IMR-90 (cell line): Measurements from ENCODE around the gene DAB1. TPM values are rescaled to one million over a fixed set of nuclear protein-coding genes. Genes with fewer than 3 reads are reported as not detected.

Source experiments
- ATAC-seq: fragments of 200-7000 bp; cut with Tn5 transposase; 2 replicates; pipeline ENCODE4 v1.9.1; 2020; ENCODE audit warnings: low read depth, mild to moderate bottlenecking, moderate library complexity
- BruUV-seq: library from RNA; stranded (reverse); fragments of 400-500 nt; replicated peaks from 2 replicates; lab custom pipeline; 2021; lab: Mats Ljungman, UMichigan
- CTCF ChIA-PET: fragments of 300-600 bp; formaldehyde crosslinking; extraction: SDS; loops from one replicate; lab custom pipeline; 2021; ENCODE audit warnings: antibody characterized with exemption; lab: Yijun Ruan, JAX
- POLR2A ChIA-PET: fragments of 300-600 bp; sonication (Branson Sonifier 250); formaldehyde crosslinking; loops from one replicate; lab custom pipeline; 2022; ENCODE audit warnings: antibody characterized with exemption; ENCODE audit not compliant: unreplicated experiment; lab: Charles Lee
- DNase-seq: peaks from one replicate; pipeline ENCODE4 v3.0.0; 2013
- H2AFZ ChIP-seq: replicated peaks from 2 replicates; pipeline ENCODE3; 2013; ENCODE audit warnings: low read length, mild to moderate bottlenecking; ENCODE audit not compliant: poor library complexity
- H2AK5ac ChIP-seq: 2 replicates; pipeline ENCODE4 v1.6.1; 2013; ENCODE audit warnings: low read depth, low read length, inconsistent platforms
- H2AK9ac ChIP-seq: replicated peaks from 2 replicates; pipeline ENCODE3; 2013; ENCODE audit warnings: mild to moderate bottlenecking, low read depth, low read length, moderate library complexity; ENCODE audit not compliant: poor library complexity
- H2BK120ac ChIP-seq: 2 replicates; pipeline ENCODE4 v1.6.1; 2013; ENCODE audit warnings: low read depth, low read length, inconsistent platforms
- H2BK15ac ChIP-seq: 3 replicates; pipeline ENCODE4 v1.6.1; 2013; ENCODE audit warnings: low read depth, low read length, inconsistent platforms
- H2BK20ac ChIP-seq: 2 replicates; pipeline ENCODE4 v1.6.1; 2013; ENCODE audit warnings: low read depth, mild to moderate bottlenecking, inconsistent platforms, low read length, moderate library complexity
- H2BK5ac ChIP-seq: 2 replicates; pipeline ENCODE4 v1.6.1; 2013; ENCODE audit warnings: mild to moderate bottlenecking, low read depth, low read length, inconsistent platforms; ENCODE audit not compliant: poor library complexity, severe bottlenecking
- H3K14ac ChIP-seq: replicated peaks from 2 replicates; pipeline ENCODE4 v1.6.1; 2013; ENCODE audit warnings: low read depth, low read length, inconsistent platforms
- H3K18ac ChIP-seq: 2 replicates; pipeline ENCODE4 v1.6.1; 2013; ENCODE audit warnings: low read depth, low read length, control low read depth
- H3K23ac ChIP-seq: 2 replicates; pipeline ENCODE4 v1.6.1; 2013; ENCODE audit warnings: low read depth, low read length, inconsistent platforms
- H3K27ac ChIP-seq: 2 replicates; pipeline ENCODE4 v1.5.1; 2013; ENCODE audit warnings: mild to moderate bottlenecking, control low read depth, low read length; ENCODE audit not compliant: insufficient read depth
- H3K27me3 ChIP-seq: 2 replicates; pipeline ENCODE4 v1.6.1; 2013; ENCODE audit warnings: low read length; ENCODE audit not compliant: control insufficient read depth, insufficient read depth
- H3K36me3 ChIP-seq: 2 replicates; pipeline ENCODE4 v1.6.1; 2013; ENCODE audit warnings: low read length, mixed read lengths; ENCODE audit not compliant: control insufficient read depth, insufficient read depth
- H3K4ac ChIP-seq: 2 replicates; pipeline ENCODE4 v1.6.1; 2013; ENCODE audit warnings: low read depth, low read length, inconsistent platforms
- H3K4me1 ChIP-seq: 2 replicates; pipeline ENCODE4 v1.6.1; 2013; ENCODE audit warnings: low read length, mixed read lengths; ENCODE audit not compliant: control insufficient read depth, insufficient read depth
- H3K4me2 ChIP-seq: 2 replicates; pipeline ENCODE4 v1.6.1; 2013; ENCODE audit warnings: low read depth, mild to moderate bottlenecking, control low read depth, low read length, moderate library complexity
- H3K4me3 ChIP-seq: 2 replicates; pipeline ENCODE4 v1.5.1; 2013; ENCODE audit warnings: low read depth, mild to moderate bottlenecking, control low read depth, low read length, moderate library complexity; ENCODE audit not compliant: insufficient read depth
- H3K56ac ChIP-seq: 2 replicates; pipeline ENCODE4 v1.6.1; 2013; ENCODE audit warnings: low read length, inconsistent platforms; ENCODE audit not compliant: insufficient read depth; ENCODE audit errors: extremely low read depth
- H3K79me1 ChIP-seq, 2 experiments: 2 replicates each; pipeline ENCODE4 v1.6.1; 2013; ENCODE audit warnings: low read length in 2 of 2, inconsistent platforms in 1 of 2, low read depth in 1 of 2
- H3K9ac ChIP-seq: 2 replicates; pipeline ENCODE4 v1.6.1; 2013; ENCODE audit warnings: low read depth, low read length, control low read depth
- H3K9me1 ChIP-seq: 2 replicates; pipeline ENCODE4 v1.6.1; 2013; ENCODE audit warnings: low read length, inconsistent platforms; ENCODE audit not compliant: insufficient read depth
- H3K9me3 ChIP-seq: 2 replicates; pipeline ENCODE4 v1.6.1; 2013; ENCODE audit warnings: low read length; ENCODE audit not compliant: control insufficient read depth, insufficient read depth
- H4K20me1 ChIP-seq: 2 replicates; pipeline ENCODE4 v1.6.1; 2013; ENCODE audit warnings: low read length, inconsistent platforms; ENCODE audit not compliant: insufficient read depth
- H4K5ac ChIP-seq: 2 replicates; pipeline ENCODE4 v1.6.1; 2013; ENCODE audit warnings: mild to moderate bottlenecking, low read depth, low read length, control low read depth
- H4K8ac ChIP-seq, 2 experiments: 2 replicates each; pipeline ENCODE4 v1.6.1; 2013; ENCODE audit warnings: low read depth in 2 of 2, low read length in 2 of 2, control low read depth in 1 of 2, inconsistent platforms in 1 of 2
- H4K91ac ChIP-seq: 2 replicates; pipeline ENCODE4 v1.6.1; 2013; ENCODE audit warnings: low read depth, low read length, inconsistent platforms; ENCODE audit not compliant: insufficient read depth
- BHLHE40 ChIP-seq: fragments of 150-350 bp; IDR thresholded peaks from 2 replicates; pipeline ENCODE4 v1.6.1; 2016; ENCODE audit warnings: mild to moderate bottlenecking, low read depth, low read length
- CEBPB ChIP-seq: IDR thresholded peaks from 2 replicates; pipeline ENCODE4 v1.6.1; 2012; ENCODE audit warnings: low read depth, low read length, improper control_type of control experiment
- ELK1 ChIP-seq: fragments of 150-350 bp; IDR thresholded peaks from 2 replicates; pipeline ENCODE4 v1.6.1; 2016; ENCODE audit warnings: low read depth, mild to moderate bottlenecking, low read length, moderate library complexity, borderline replicate concordance
- MXI1 ChIP-seq: IDR thresholded peaks from 2 replicates; pipeline ENCODE4 v1.6.1; 2012; ENCODE audit warnings: low read depth, mild to moderate bottlenecking, low read length, moderate library complexity, borderline replicate concordance
- NFE2L2 ChIP-seq: fragments of 150-350 bp; IDR thresholded peaks from 2 replicates; pipeline ENCODE4 v1.6.1; 2016; ENCODE audit warnings: low read depth, mild to moderate bottlenecking, low read length
- RCOR1 ChIP-seq: IDR thresholded peaks from 2 replicates; pipeline ENCODE4 v1.6.1; 2012; ENCODE audit warnings: mild to moderate bottlenecking, low read length, improper control_type of control experiment; ENCODE audit not compliant: insufficient replicate concordance
- RFX5 ChIP-seq: IDR thresholded peaks from 2 replicates; pipeline ENCODE4 v1.8.0; 2012; ENCODE audit warnings: low read depth, mild to moderate bottlenecking, low read length, moderate library complexity
- SMC3 ChIP-seq: fragments of 150-350 bp; IDR thresholded peaks from 2 replicates; pipeline ENCODE4 v1.6.1; 2016; ENCODE audit warnings: low read depth, mild to moderate bottlenecking, antibody characterized with exemption, low read length, moderate library complexity
- WGBS, 2 experiments: methylation state at CpG; one replicate each; pipeline versions ENCODE4 v1.1.5 to v1.1.7; 2013; ENCODE audit warnings: missing lambda C conversion rate in 2 of 2; ENCODE audit not compliant: insufficient read length in 1 of 2; ENCODE audit errors: extremely low coverage in 2 of 2; 5-methylcytosine and 5-hydroxymethylcytosine counted together
- dilution Hi-C: fragments of 300-500 bp; cut with HindIII; formaldehyde crosslinking; loops from one replicate; pipeline ENCODE4 v1.14.3; 2018; ENCODE audit warnings: low sequenced_read_pairs; ENCODE audit not compliant: unreplicated experiment
- in situ Hi-C: fragments of 300-500 bp; cut with MboI; formaldehyde crosslinking; loops from 3 replicates; pipeline ENCODE4 v1.14.3; 2019; ENCODE audit warnings: low sequenced_read_pairs, inconsistent platforms, mixed read lengths
- intact Hi-C: fragments of 100-400 bp; cut with micrococcal nuclease; formaldehyde crosslinking; loops from 2 replicates; pipeline ENCODE4 v1.10.0; 2022
- polyA plus RNA-seq, 3 experiments: library from polyadenylated mRNA; depleted of rRNA; stranded (reverse); fragments of >200 nt; gene quantifications; 2 replicates each; pipeline ENCODE4 v1.2.3, GENCODE V29; 2012; ENCODE audit warnings: low replicate concordance in 1 of 3
- total RNA-seq: library from RNA; depleted of rRNA; stranded (reverse); fragments of >200 nt; gene quantifications from 2 replicates; pipeline ENCODE4 v1.2.3, GENCODE V29; 2012

Gene DAB1
- total and polyA plus RNA-seq, 2 of the 4 experiments (the other 2 are of a cell fraction) = 0.18 to 0.41 TPM

- Histone ChIP-seq H2BK15ac (no peak overlapping the region), H3K9me1 (peaks cover 7% of the 10 kb centered on the region; the same call in 1 of the 2 replicates), H3K56ac (no peak overlapping the region), H2AK9ac (no peak overlapping the region), H4K20me1 (no peaks in the 10 kb centered on the region), H2BK120ac (no peak overlapping the region), H4K5ac (no peak overlapping the region), H3K4ac (no peak overlapping the region), H4K91ac (no peak overlapping the region), H2BK20ac (no peak overlapping the region), H3K14ac (no peak overlapping the region), H3K27me3 (no peaks in the 10 kb centered on the region), H3K4me1 (peaks cover 8% of the 10 kb centered on the region; the same call in 1 of the 2 replicates), H3K9me3 (no peaks in the 10 kb centered on the region), H4K8ac (no peak overlapping the region), H3K23ac (no peak overlapping the region), H3K36me3 (no peaks in the 10 kb centered on the region), H3K79me1 (no peaks in the 10 kb centered on the region), H3K18ac (no peak overlapping the region), H2BK5ac (no peak overlapping the region), H3K9ac (no peak overlapping the region), H2AFZ (no peak overlapping the region), H3K4me2 (no peak overlapping the region), H2AK5ac (no peak overlapping the region), H3K4me3 (no peak overlapping the region), H3K27ac (no peak overlapping the region)
- ATAC-seq (no peak), DNase-seq (no peak)
- dilution Hi-C loops = no loop called here
- POLR2A ChIA-PET = no interaction called here
- in situ Hi-C loops = no loop called here
- WGBS, 2 experiments = no CpG with 5 or more reads among the region's 1 CpG
- BruUV-seq = no TSS peak
- TF ChIP-seq CEBPB = no peak
- TF ChIP-seq SMC3 = no peak
- TF ChIP-seq RCOR1 = no peak
- TF ChIP-seq BHLHE40 = no peak
- no peak for TF ChIP-seq ELK1
- no peak for TF ChIP-seq MXI1
- TF ChIP-seq RFX5 = no peak
- TF ChIP-seq NFE2L2 = no peak
- intact Hi-C loops = no loop called here
- CTCF ChIA-PET = interaction anchor here (1.0 kb wide), 1 partner anchor 30 kb away, joined by 3 read pairs; no protein-coding TSS in a partner anchor
Observed at GRCh38 chr1:57348921-57349320, 74.9 kb downstream of the DAB1 start.
